GM18520 (cell line): ENCODE measurements around the gene NIPSNAP3A.

Experiments
- ATAC-seq: cut with Tn5 transposase; IDR thresholded peaks from one replicate; pipeline ENCODE4 v1.9.1; 2021; ENCODE audit not compliant: unreplicated experiment

NIPSNAP3A gene

GRCh38 chr9:104774132-104774531 lies 26.6 kb downstream of the NIPSNAP3A start:
- ATAC-seq = no peak

- ATAC-seq = peak; percentile 88
These were observed 27.5 kb downstream of the NIPSNAP3A start for GRCh38 chr9:104774831-104775573.

GRCh38 chr9:104775574-104775936 lies 28.1 kb downstream of the NIPSNAP3A start:
- ATAC-seq = peak; percentile 58

- no peak for ATAC-seq
These were observed 28.5 kb downstream of the NIPSNAP3A start for GRCh38 chr9:104775976-104776375.

GRCh38 chr9:104776797-104777196 lies 29.3 kb downstream of the NIPSNAP3A start:
- ATAC-seq = no peak

GRCh38 chr9:104778802-104779201 lies 31.3 kb downstream of the NIPSNAP3A start:
- no peak for ATAC-seq

- no peak for ATAC-seq
These were observed 31.9 kb downstream of the NIPSNAP3A start for GRCh38 chr9:104779334-104779733.

- no peak for ATAC-seq
These were observed 32.6 kb downstream of the NIPSNAP3A start for GRCh38 chr9:104779946-104780535.

GRCh38 chr9:104780796-104781395 lies 33.4 kb downstream of the NIPSNAP3A start:
- no peak for ATAC-seq

GRCh38 chr9:104783588-104783987 lies 36.1 kb downstream of the NIPSNAP3A start:
- ATAC-seq = no peak

GRCh38 chr9:104784098-104784497 lies 36.6 kb downstream of the NIPSNAP3A start:
- ATAC-seq = peak; percentile 65

GRCh38 chr9:104786293-104786692 lies 38.8 kb downstream of the NIPSNAP3A start:
- ATAC-seq = no peak

- no peak for ATAC-seq
These were observed 40.0 kb downstream of the NIPSNAP3A start for GRCh38 chr9:104787306-104788015.

- ATAC-seq = no peak
These were observed 40.8 kb downstream of the NIPSNAP3A start for GRCh38 chr9:104788251-104788650.

GRCh38 chr9:104794070-104794469 lies 46.6 kb downstream of the NIPSNAP3A start:
- no peak for ATAC-seq

- no peak for ATAC-seq
These were observed 47.6 kb downstream of the NIPSNAP3A start for GRCh38 chr9:104795082-104795481.

GRCh38 chr9:104795857-104796256 lies 48.4 kb downstream of the NIPSNAP3A start:
- ATAC-seq = no peak

- no peak for ATAC-seq
These were observed 50.9 kb downstream of the NIPSNAP3A start for GRCh38 chr9:104798209-104798995.

- ATAC-seq = no peak
These were observed 52.7 kb downstream of the NIPSNAP3A start for GRCh38 chr9:104800068-104800785.

GRCh38 chr9:104802110-104802509 lies 54.6 kb downstream of the NIPSNAP3A start:
- no peak for ATAC-seq
